Activated naive CD8-positive, alpha-beta T cell treated with anti-CD3 and anti-CD28 coated beads, Interleukin-2, amount 10 ng/mL, durations not matched to agents 7 days and 5 days (primary cell): Measurements from ENCODE around the gene NXPH4. TPM values are rescaled to one million over a fixed set of nuclear protein-coding genes. Genes with fewer than 3 reads are reported as not detected.

Experiments used
- ATAC-seq: fragments of 150-1000 bp; cut with Tn5 transposase; one replicate; pipeline ENCODE4 v1.10.0; 2021; ENCODE audit warnings: low read depth, moderate library complexity
- POLR2A ChIA-PET: fragments of 350-600 bp; sonication (Branson Sonifier 250); formaldehyde crosslinking; loops from one replicate; lab custom pipeline; 2021; ENCODE audit warnings: antibody characterized with exemption; lab: Charles Lee
- DNase-seq: peaks from one replicate; pipeline ENCODE4 v3.0.0; 2021
- H3K27ac Mint-ChIP-seq: one replicate; pipeline ENCODE4 v1.8.0; 2022; ENCODE audit warnings: mild to moderate bottlenecking, mixed read lengths
- H3K27me3 Mint-ChIP-seq: one replicate; pipeline ENCODE4 v1.8.0; 2022; ENCODE audit warnings: mild to moderate bottlenecking, moderate library complexity, mixed read lengths
- H3K36me3 Mint-ChIP-seq: one replicate; pipeline ENCODE4 v1.8.0; 2021; ENCODE audit warnings: mild to moderate bottlenecking, mixed read lengths
- H3K4me1 Mint-ChIP-seq: one replicate; pipeline ENCODE4 v1.8.0; 2021; ENCODE audit warnings: mixed read lengths
- H3K4me3 Mint-ChIP-seq: one replicate; pipeline ENCODE4 v1.8.0; 2022; ENCODE audit warnings: mild to moderate bottlenecking, moderate library complexity, mixed read lengths
- H3K9me3 Mint-ChIP-seq: one replicate; pipeline ENCODE4 v1.8.0; 2021; ENCODE audit warnings: mixed read lengths
- total RNA-seq, 2 experiments: library from RNA; stranded (reverse); gene quantifications; one replicate each; pipeline ENCODE4 v1.2.3, GENCODE V29; 2021

The NXPH4 gene
- total RNA-seq, 2 experiments from 2014 or later, result 1.7 to 2.4 TPM

GRCh38 chr12:57229634-57230380 is 13.2 kb downstream of the NXPH4 start, which contains the start of gene SHMT2:
Gene SHMT2, plus strand, starts transcription at chr12:57229711. Its CDS starts 68 bp downstream, at chr12:57229779.
- peak within 1 kb of the TSS; percentile 91 for H3K27ac Mint-ChIP-seq
- ATAC-seq (peak; percentile 65), DNase-seq (peak; percentile 86)
- no peaks in the 10 kb centered on the region for H3K9me3 Mint-ChIP-seq
- peak within 1 kb of the TSS; percentile 95 for H3K4me3 Mint-ChIP-seq
- peaks cover 47% of the 10 kb centered on the region for H3K4me1 Mint-ChIP-seq
- peaks cover 21% of the 10 kb centered on the region for H3K27me3 Mint-ChIP-seq
- POLR2A ChIA-PET, result interaction anchor here (0.6 to 6.1 kb wide), 11 partner anchors 8 to 250 kb away, joined by 3 to 71 read pairs (median 3); partner anchors contain the start of genes NEMP1, NXPH4 and STAT6
- H3K36me3 Mint-ChIP-seq, result peaks cover 32% of the 10 kb centered on the region

DNA sequence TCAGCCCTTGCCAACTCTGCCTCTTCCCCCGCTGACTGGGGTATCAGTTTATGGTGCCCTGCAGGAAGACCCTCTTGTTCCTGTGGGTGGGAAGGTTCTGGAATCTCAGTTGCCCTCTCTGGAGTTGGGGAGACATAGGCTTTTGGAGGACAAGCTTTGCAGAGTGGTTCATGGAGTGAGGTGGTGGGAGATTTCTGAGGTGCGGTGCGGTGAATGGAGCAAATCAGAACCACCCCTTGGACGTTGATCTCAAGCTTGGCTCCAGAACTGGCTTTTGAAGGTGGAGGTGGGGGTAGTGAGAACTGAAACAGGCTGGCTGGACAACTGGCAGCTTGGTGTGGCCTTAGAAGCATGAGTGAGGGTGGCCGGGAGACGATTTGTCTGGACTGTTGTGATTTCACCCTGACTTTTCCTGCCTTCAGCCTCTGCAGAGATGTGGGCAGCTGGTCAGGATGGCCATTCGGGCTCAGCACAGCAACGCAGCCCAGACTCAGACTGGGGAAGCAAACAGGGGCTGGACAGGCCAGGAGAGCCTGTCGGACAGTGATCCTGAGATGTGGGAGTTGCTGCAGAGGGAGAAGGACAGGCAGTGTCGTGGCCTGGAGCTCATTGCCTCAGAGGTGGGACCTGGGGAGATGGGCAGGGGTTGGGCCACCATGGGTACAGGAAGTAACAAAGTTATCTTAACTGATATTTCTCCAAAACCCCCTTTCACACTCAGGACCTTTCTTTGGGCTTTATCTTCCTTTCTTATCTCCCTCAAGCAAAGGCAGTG is 14.0 kb downstream of the NXPH4 start:
- ATAC-seq, result no peak
- H3K4me1 Mint-ChIP-seq, result peaks cover 43% of the 10 kb centered on the region
- peaks cover 35% of the 10 kb centered on the region for H3K36me3 Mint-ChIP-seq
- DNase-seq, result no peak
- POLR2A ChIA-PET, result interaction anchor here (0.6 to 6.1 kb wide), 7 partner anchors 9 to 228 kb away, joined by 3 to 71 read pairs (median 4); partner anchors contain the start of gene STAT6
- no peaks in the 10 kb centered on the region for H3K9me3 Mint-ChIP-seq
- H3K27ac Mint-ChIP-seq, result peak overlapping the region; percentile 91
- H3K4me3 Mint-ChIP-seq, result peak overlapping the region; percentile 95
- H3K27me3 Mint-ChIP-seq, result peaks cover 16% of the 10 kb centered on the region

DNA sequence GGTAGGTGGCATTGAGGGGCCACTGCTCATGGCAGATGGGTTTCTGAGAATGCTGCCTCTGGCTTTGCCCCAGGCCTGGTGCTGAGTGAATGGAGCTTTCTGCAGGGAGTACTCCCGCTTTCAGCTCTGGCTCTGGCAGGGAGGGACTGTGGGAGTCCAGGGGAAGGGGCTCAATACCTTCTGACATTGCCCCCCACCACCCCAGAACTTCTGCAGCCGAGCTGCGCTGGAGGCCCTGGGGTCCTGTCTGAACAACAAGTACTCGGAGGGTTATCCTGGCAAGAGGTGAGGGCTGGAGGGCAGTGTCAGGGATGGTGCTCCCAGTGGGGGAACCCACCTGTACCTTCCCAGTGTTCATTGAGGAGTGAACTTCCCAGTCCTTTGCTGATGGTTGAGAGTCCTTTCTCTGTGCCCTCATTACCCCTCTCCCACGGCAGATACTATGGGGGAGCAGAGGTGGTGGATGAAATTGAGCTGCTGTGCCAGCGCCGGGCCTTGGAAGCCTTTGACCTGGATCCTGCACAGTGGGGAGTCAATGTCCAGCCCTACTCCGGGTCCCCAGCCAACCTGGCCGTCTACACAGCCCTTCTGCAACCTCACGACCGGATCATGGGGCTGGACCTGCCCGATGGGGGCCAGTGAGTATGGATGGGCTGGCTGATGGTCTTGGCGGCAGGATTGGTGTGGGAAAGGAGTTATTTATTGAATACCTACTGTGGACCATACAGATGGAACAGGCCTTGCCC is 14.9 kb downstream of the NXPH4 start:
- Mint-ChIP-seq H3K9me3 (no peaks in the 10 kb centered on the region), H3K4me3 (peak overlapping the region; percentile 95), H3K27ac (peak overlapping the region; percentile 91), H3K27me3 (peaks cover 10% of the 10 kb centered on the region), H3K36me3 (peaks cover 37% of the 10 kb centered on the region), H3K4me1 (peaks cover 39% of the 10 kb centered on the region)
- POLR2A ChIA-PET, result interaction anchor here (2.0 to 6.1 kb wide), 2 partner anchors 8 to 11 kb away, joined by 4 to 71 read pairs; a partner anchor contains a TSS
- no peak for ATAC-seq
- DNase-seq, result no peak

- Mint-ChIP-seq H3K9me3 (no peaks in the 10 kb centered on the region), H3K27me3 (peaks cover 11% of the 10 kb centered on the region), H3K4me1 (peaks cover 41% of the 10 kb centered on the region), H3K27ac (no peak overlapping the region), H3K36me3 (peaks cover 37% of the 10 kb centered on the region), H3K4me3 (no peak overlapping the region)
- POLR2A ChIA-PET, result interaction anchor here (2.0 kb wide), 1 partner anchor 10 kb away, joined by 4 read pairs; no protein-coding TSS in a partner anchor
- no peak for DNase-seq
- no peak for ATAC-seq
These were observed 15.7 kb downstream of the NXPH4 start for GRCh38 chr12:57232156-57232756.

DNA sequence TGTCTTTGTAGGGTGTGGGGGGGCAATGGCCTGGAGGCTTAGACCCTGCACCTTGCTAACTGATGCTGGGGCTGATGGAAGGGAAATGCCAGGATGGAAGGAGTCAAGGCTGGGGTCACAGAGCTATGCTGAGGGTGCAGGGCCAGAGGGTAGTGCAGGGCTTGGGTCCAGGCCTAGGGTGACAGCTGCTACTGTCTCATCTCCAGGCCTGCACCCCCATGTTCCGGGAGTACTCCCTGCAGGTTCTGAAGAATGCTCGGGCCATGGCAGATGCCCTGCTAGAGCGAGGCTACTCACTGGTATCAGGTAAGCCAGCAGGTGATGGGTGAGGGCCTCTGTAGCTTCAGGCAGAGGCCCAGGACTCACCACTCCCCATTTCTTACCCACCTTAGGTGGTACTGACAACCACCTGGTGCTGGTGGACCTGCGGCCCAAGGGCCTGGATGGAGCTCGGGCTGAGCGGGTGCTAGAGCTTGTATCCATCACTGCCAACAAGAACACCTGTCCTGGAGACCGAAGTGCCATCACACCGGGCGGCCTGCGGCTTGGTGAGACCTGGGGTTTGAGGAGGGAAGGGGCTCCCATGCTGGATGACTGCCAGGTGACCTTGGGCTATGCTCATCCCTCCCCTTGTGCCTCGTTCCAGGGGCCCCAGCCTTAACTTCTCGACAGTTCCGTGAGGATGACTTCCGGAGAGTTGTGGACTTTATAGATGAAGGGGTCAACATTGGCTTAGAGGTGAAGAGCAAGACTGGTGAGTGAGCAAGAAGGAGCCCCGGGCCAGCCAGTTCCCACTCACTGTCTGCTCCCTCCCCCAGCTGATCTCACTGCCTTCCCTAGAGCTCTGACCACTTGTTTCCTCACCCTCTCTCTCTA is 17.0 kb downstream of the NXPH4 start:
- no peak overlapping the region for H3K27ac Mint-ChIP-seq
- DNase-seq, result peak; percentile 30
- H3K27me3 Mint-ChIP-seq, result peaks cover 12% of the 10 kb centered on the region
- H3K4me1 Mint-ChIP-seq, result peaks cover 42% of the 10 kb centered on the region
- no peaks in the 10 kb centered on the region for H3K9me3 Mint-ChIP-seq
- peaks cover 37% of the 10 kb centered on the region for H3K36me3 Mint-ChIP-seq
- POLR2A ChIA-PET, result interaction anchor here (2.0 kb wide), 1 partner anchor 9 kb away, joined by 4 read pairs; no protein-coding TSS in a partner anchor
- H3K4me3 Mint-ChIP-seq, result no peak overlapping the region
- ATAC-seq, result no peak

DNA sequence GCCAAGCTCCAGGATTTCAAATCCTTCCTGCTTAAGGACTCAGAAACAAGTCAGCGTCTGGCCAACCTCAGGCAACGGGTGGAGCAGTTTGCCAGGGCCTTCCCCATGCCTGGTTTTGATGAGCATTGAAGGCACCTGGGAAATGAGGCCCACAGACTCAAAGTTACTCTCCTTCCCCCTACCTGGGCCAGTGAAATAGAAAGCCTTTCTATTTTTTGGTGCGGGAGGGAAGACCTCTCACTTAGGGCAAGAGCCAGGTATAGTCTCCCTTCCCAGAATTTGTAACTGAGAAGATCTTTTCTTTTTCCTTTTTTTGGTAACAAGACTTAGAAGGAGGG is 17.6 kb downstream of the NXPH4 start:
- Mint-ChIP-seq H3K27ac (no peak overlapping the region), H3K36me3 (peaks cover 37% of the 10 kb centered on the region), H3K27me3 (peaks cover 15% of the 10 kb centered on the region), H3K4me3 (no peak overlapping the region), H3K4me1 (peaks cover 40% of the 10 kb centered on the region), H3K9me3 (no peaks in the 10 kb centered on the region)
- POLR2A ChIA-PET, result no interaction called here
- DNase-seq (no peak), ATAC-seq (no peak)

DNA sequence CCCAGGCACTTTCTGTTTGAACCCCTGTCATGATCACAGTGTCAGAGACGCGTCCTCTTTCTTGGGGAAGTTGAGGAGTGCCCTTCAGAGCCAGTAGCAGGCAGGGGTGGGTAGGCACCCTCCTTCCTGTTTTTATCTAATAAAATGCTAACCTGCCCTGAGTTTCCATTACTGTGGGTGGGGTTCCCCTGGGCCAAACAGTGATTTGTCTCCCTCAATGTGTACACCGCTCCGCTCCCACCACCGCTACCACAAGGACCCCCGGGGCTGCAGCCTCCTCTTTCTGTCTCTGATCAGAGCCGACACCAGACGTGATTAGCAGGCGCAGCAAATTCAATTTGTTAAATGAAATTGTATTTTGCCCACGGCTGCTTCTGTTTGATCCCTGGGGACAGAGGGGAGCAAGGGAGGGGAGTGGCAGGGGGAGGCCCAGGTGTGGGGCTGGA is 18.0 kb downstream of the NXPH4 start:
- POLR2A ChIA-PET, result no interaction called here
- ATAC-seq (no peak), DNase-seq (no peak)
- Mint-ChIP-seq H3K4me1 (peaks cover 42% of the 10 kb centered on the region), H3K4me3 (no peak overlapping the region), H3K27me3 (peaks cover 15% of the 10 kb centered on the region), H3K9me3 (no peaks in the 10 kb centered on the region), H3K36me3 (peaks cover 36% of the 10 kb centered on the region), H3K27ac (no peak overlapping the region)

DNA sequence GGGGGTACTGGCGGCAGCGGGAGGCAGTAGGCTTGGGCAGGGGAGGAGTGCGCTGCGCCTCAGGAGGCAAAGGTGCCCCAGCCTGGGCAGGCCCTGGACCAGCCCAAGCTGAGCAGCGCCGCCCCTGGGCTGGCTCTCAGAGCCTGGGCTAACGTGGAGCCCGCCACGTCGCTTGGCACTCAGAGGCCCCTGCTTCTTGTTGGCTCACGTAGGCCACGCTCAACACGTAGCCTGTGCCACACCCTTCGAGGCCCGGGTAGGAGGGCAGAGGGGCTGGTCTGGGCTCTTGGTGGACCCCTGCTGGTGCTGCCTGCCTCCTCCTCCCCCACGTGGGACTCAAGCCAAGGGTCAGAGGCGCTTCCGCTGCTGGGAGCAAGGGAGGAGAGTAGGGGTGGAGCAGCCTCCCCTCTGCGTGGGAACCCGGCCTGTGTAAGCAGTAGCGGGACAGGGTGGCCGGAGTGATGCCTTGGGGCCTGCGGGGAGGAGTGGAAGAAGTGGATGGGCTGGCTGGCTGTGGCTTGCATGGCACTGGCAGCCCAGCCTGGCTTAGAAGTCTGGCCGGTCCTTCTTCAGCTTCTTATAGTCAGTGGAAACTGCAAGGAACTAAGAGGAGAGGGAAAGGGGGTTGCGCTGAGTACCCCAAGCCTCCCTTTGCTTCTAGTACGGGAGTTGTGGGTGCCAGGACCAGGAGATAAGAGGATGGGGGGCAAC is 18.6 kb downstream of the NXPH4 start:
- H3K4me1 Mint-ChIP-seq, result peaks cover 44% of the 10 kb centered on the region
- H3K27me3 Mint-ChIP-seq, result peaks cover 15% of the 10 kb centered on the region
- POLR2A ChIA-PET, result no interaction called here
- peak; percentile 33 for DNase-seq
- H3K9me3 Mint-ChIP-seq, result no peaks in the 10 kb centered on the region
- no peak overlapping the region for H3K4me3 Mint-ChIP-seq
- H3K36me3 Mint-ChIP-seq, result peaks cover 32% of the 10 kb centered on the region
- no peak for ATAC-seq
- no peak overlapping the region for H3K27ac Mint-ChIP-seq

- no peak overlapping the region for H3K4me3 Mint-ChIP-seq
- H3K36me3 Mint-ChIP-seq, result peaks cover 29% of the 10 kb centered on the region
- POLR2A ChIA-PET, result interaction anchor here (8.8 kb wide), 1 partner anchor 7 kb away, joined by 71 read pairs; the partner anchor contains the start of gene SHMT2
- peak; percentile 38 for DNase-seq
- no peak overlapping the region for H3K27ac Mint-ChIP-seq
- ATAC-seq, result no peak
- H3K27me3 Mint-ChIP-seq, result peaks cover 21% of the 10 kb centered on the region
- no peaks in the 10 kb centered on the region for H3K9me3 Mint-ChIP-seq
- peaks cover 44% of the 10 kb centered on the region for H3K4me1 Mint-ChIP-seq
These were observed 19.1 kb downstream of the NXPH4 start for GRCh38 chr12:57235728-57236131.

DNA sequence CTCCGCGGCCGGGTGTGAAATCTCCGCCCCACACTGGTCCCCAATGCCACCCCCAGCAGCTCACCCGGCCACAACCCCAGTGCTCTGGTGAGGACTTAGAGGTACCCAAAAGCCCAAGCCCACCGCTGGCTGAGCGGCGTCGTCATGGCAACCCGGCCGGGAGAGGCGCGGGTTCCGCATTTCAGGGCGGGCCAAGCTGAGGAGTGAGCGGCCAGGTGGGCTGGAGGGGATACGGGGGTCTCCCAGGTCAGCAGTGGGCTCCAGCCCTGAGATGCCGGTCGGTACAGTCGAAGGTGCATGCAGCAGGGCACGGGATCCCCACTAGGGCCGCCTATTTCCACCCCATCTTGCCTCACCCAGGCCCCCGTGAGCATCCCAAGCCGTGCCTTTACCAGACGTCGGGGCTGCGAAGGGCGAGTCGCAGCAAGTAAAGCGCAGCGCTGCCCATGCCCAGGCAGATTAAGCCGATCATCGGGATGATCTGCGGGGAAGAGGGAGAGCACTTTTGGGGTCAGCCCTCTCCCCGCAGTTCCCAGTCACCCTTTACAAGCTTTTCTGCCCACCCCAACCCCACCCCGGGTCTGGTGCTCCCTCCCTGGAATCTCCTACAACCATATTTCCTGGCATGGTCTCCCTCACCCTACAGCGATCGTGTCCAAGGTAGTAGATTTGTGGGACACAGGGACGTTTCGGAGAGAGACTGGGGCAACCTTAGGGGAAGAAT is 19.8 kb downstream of the NXPH4 start:
- Mint-ChIP-seq H3K4me1 (peaks cover 42% of the 10 kb centered on the region), H3K36me3 (peaks cover 29% of the 10 kb centered on the region), H3K4me3 (no peak overlapping the region), H3K27me3 (peaks cover 27% of the 10 kb centered on the region), H3K9me3 (no peaks in the 10 kb centered on the region), H3K27ac (no peak overlapping the region)
- ATAC-seq (no peak), DNase-seq (peak; percentile 39)
- POLR2A ChIA-PET, result interaction anchor here (4.2 to 8.8 kb wide), 3 partner anchors 8 to 22 kb away, joined by 22 to 71 read pairs (median 57); partner anchors contain the start of gene SHMT2
